ENCODE data around the gene SKP2.

GRCh38 chr5:36178524-36178890, 26.6 kb downstream of the SKP2 start:
- no peak for TF ChIP-seq CTCF (IDR thresholded peaks at IDR 0.05; ENCODE audit: low read depth, low read length)
- no peak for TF ChIP-seq EZH2phosphoT487 (IDR thresholded peaks at IDR 0.05; ENCODE audit: low read depth)
